Measurements from ENCODE around the gene GPC4.
"Not testable (repeated sequence)": the region's sequence is repeated elsewhere in the genome, so short reads cannot be mapped to it uniquely, and the experiment has no call there.

The GPC4 gene

DNA sequence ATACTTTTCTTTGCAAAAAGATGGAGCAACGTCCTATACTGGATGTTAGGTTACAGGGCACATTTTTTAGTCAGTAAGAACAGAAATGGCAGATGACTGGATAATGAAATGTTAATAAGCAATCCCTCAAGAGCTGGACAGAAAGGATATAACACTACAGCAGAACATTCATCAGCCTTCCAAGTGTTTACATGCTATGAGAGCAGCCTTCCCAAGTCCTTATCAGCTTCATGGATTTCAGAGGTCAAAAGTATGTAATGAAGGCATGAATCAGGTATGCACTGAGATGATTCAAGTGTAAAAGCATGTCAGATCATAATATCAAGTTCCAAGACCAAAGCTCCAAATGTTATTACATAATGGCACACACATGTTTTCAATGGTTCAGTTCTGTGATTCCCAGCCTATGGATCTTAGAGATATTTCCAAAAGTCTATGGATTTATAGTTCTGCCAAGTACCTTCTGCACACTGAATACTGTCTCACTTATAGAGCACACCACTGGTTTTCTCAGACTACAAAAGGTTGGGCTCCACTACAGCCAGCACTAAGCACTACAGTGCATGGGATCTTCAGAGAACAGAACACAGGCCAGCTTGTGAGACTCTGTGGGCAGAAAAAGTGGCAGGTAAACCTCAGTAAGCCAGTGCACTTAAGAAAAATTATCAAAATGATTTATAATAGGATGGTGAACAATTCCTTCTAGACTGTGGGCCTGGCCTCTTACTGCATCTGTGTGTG is 49.2 kb downstream of the GPC4 start:
- DNase-seq (ENCODE audit: low read depth) = no peak

DNA sequence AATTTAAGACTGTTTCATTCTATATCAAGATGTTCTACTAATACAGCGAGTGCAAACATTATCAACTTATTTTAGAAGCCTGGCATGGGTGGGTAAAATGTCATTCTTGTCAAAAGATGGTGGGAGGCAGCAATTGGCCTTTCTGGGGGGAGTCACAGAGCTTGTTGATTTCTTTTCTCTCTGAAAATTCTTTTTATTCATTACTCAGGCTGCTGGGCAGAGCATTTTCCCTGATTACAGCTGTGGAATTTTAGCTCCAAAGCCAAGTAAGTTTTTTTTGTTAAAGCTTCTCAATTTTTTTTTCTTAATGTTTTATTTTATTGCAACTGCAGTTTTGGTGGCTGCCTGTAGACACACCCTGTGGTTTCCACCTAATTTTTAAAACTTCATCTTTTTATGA is 50.4 kb downstream of the GPC4 start:
- DNase-seq (ENCODE audit: low read depth) = no peak

DNA sequence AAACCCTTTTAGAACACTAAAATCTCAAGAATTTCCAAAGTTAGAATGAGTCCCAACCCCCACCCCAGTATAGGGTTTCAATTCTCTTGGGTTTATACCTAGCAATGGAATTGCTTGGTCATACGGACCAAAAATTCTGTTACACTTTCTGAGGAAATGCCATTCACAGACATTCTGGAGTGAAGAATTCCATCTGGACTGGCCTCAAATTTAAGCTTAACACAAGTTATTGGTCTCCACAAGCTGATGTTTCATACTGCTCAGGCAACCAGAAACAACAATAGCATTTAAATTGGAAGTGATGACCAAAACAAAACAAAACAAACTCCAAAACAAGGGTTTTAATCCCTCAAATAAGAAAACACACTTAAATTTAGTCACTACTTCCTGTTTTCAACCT is 51.1 kb downstream of the GPC4 start:
- DNase-seq (ENCODE audit: low read depth) = no peak

DNA sequence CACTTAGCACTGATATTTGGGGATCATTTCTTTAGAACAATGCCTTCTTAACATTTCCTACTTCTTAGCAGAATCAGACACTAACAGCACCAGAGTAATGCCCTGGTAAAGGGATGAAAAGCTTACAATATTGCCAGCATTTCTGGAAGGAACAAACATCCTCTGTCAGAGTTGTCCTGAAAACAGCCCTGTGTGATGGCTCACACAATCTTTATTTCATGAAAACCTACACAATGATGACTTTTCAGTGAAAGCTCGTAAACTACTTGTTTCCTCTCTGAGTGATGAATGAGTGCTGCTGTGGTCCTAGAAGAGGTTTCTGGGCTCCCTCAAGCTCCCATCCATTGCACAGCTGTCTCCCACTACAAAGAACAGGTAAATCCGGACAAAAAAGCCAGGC is 52.8 kb downstream of the GPC4 start:
- DNase-seq (ENCODE audit: low read depth) = no peak

DNA sequence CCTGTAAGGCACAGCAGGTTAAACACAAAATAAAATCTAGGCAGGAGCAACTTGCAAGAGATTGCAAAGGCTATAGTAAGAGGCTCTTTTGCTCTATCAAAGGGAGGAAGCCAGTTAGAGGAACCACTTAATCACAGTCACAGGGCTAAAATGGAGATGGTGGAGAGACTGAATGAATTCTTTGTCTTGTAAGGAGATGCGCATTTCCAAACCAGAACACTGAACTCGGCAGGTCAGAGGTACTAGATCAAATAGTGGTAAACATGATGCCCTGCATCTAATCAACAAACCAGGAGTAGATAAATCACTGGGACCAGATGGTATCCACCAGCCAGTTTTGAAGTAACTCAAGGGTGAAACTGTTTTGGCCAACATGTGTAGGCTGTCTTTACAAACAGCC is 55.8 kb downstream of the GPC4 start:
- no peak for DNase-seq (ENCODE audit: low read depth)

DNA sequence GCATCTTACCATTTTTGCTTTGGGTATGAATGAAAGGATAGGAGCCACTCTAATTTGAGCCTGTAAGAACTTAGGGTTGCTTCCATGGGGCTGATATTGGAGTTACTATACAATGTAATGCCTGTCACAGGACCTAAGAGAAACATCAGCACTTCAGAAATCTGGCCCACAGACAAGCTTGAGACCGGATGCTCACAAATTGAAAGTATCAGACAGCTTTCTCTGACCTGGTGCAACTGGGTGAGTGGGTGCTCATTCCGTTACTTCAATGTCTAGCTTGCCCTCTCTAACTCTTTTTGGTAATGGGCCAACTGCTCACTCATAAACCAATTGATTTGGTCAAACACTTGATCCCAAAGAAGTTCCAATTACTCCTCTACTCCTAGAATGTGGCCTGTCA is 62.1 kb downstream of the GPC4 start:
- no peak for DNase-seq (ENCODE audit: low read depth)

DNA sequence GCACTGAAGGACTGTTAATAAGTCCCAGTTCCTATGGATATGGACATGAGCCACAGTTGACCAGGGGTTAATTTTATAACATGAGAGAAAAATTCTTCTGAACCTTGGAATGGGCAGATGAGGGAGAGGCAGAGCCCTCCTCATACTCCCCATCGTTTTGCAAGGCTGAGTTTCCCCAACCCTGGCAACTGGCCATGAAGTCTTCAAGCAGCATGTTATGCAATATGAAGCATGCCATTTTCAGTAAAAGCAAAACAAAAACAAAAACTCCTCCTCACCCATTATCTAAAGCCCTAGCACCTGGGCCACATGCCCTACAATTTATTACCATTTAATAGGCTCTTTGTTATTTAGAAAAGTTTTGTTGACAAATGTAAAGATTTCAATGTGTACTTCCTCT is 64.5 kb downstream of the GPC4 start:
- no peak for DNase-seq (ENCODE audit: low read depth)

DNA sequence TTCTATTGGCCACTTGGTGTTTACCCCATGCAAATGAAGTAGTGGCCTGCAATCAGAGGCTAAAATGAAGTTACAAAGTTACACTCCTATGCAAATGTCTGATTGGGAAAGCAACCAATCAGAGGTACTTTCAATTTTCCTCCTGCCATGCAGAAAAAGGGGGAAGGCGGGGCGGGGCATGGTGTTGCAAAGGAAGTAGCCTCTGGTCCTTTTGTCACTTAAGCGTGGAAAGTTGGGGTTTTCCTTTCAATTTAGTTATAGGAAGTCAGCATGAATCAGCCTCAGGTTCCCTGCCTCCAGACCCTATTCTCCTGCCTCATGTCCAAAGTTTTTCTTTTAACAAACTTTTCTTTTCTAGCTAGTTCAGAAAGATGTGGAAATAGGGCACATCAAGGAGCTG is 69.3 kb downstream of the GPC4 start:
- DNase-seq (ENCODE audit: low read depth) = no peak

DNA sequence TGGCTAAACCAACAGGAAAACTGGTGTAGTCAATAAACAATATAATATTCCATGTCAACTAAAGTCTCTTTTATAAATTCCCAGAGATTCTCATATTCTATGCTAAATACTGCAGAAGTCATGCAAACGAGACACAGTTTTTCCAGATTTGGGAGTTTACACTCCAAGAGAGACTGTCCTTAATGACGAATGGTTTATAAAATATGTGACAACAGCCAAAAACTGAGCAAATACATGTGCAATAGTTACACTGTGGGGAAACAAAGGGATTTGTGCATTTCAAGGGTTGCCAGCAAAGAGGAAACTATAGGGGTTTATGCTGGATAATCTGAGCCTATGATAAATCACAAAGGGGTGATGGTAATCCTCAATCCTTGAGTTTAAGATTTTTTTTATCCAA is 75.7 kb downstream of the GPC4 start:
- no peak for DNase-seq (ENCODE audit: low read depth)

DNA sequence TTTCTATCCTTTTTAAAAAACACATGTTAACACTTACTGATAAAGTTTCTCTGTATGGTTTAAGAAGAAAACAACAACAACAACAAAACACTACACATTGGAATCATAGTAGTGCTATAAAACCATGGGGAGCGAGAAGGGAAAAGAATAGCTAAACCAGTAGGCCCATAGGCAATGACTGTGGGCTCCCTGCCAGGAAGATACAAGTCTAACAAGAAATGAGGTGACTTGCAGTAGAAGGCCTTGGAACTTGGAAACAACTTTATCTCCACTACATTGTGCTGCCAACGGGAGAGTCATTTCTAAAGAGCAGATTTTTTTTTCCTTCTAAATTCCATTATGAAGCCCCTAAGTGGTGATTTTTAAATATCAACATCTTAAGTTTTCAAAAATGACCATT is 78.0 kb downstream of the GPC4 start:
- no peak for DNase-seq (ENCODE audit: low read depth)

DNA sequence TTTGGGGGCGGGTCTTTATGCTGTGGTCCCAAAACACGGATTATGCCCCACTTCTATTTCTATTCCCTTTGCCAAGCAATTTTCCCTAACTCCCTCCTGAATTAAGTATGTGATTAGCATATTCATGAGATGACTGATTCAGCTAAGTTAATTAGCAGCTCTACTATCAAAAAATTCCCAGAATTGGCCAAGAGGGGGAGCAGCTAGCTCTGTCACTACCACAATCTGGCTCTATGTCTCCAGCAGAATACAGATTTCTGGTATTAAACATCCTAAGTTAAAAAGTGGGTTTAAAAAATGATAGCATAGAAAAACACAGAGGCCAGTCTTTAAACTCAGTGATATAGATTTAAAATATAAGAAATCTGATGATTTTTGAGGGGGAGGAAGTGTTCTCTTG is 80.3 kb downstream of the GPC4 start:
- no peak for DNase-seq (ENCODE audit: low read depth)

DNA sequence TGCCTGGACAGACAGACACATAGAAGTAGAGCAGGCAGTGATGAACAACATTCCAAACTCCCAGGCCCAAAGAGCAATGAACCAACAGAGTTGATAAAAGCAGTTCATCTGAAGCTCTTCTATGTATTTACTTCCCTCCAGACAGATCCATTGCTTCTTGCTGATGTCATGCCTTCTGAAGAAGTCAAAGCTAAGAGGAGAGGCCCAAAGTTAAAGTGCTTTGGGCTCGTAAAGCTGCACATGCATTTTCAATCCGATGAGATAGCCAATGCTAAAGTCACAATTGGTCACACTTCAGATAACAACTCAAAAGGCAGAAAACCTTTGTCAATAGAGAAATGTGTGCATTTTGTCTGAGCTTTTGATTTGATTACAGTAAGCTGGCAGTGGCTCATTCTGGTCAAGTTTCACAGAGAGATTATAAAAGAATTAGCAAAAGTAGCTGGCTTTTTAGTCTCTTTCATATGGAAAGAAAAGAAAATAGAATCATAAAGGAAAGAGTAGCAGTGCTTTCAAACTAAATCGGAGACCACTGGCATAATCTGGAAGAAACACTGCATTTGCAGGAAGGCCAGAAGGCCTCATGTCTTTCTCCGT is 82.0 kb downstream of the GPC4 start:
- no peak for DNase-seq (ENCODE audit: low read depth)

DNA sequence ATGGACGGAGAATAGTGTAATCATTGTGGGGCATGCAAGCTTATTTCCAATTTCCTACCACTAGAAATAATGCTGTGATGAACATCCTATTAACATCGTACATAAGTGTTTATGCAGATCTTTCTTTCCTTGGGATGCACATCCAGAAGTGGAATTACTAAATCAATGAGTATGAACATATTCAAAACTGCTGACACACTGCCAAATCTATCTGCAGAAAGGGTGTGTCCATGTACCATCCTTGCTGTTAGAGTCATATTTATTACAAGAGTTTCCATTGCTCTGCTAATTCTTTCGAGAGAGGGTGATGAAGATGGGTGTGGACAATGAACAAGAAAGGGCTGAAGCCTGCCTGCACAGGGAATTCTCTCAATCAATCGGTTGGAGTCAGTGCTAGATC is 82.6 kb downstream of the GPC4 start:
- DNase-seq (ENCODE audit: low read depth) = no peak

DNA sequence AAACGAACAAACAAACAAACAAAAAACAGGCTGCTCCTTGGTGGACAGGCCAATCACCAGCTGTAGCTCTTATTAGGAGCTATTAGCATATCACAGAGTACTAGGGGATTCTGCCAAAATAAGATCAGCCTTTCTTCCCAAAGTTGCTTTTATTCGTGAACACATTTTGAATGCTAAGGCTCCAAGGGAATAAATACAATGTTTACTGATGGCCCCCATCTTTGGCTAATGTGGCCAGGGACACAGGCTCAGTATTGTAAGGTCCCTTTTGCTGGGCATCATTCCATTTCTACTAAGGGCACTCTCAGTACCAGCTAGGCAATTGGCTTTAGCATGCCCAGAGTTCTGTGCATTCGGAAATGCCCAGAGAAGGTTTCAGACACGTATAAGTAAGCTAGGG is 84.3 kb downstream of the GPC4 start:
- DNase-seq (ENCODE audit: low read depth) = no peak

DNA sequence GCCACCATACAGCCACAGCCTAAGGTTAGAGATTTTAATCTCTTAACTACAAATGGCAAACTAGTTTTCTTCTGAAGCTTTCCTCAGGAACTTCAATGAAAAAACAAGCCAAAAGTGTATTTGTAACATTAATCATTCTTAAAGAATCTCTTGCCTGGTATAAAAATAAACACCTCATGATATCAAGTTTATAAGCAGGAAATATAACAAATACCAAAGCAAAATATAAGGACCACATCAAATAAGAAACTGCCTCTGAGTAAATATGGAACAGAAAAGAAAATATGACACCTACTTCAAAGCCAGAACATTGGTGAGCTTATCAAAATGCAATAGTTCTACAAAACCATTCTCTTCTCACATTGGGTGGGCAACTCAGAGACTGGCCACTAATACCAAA is 89.9 kb downstream of the GPC4 start:
- DNase-seq (ENCODE audit: low read depth) = no peak

DNA sequence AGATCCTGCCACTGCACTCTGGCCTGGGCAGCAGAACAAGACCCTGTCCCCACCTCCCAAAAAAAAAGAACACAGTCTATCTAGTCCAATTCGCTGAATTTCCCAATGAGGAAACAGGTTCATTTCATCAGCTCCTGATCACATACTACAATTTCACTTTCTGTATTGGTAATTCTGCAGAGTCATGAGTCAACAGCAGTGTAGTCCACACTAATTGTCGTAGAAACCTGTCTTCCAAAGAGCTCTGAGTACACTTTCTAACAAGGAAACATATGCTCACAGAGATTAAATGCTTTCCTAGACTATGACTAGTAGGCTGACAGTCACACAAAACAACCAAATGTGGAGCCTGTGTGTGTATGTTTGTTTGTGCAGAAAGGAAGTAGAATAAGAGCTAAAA is 91.9 kb downstream of the GPC4 start:
- no peak for DNase-seq (ENCODE audit: low read depth)

DNA sequence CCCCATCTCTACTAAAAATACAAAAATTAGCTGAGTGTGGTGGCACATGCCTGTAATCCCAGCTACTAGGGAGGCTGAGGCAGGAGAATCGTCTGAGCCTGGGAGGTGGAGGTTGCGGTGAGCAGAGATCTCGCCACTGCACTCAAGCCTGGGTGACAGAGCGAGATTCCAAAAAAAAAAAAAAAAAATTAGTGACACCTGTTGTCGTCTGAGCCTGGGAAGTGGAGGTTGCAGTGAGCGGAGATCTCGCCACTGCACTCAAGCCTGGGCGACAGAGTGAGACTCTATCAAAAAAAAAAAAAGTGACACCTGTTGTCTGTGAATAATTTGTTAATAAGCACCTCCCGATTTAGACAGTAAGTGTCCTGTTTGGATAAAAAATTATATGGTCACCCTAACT is 93.0 kb downstream of the GPC4 start:
- DNase-seq (ENCODE audit: low read depth) = not testable (repeated sequence)

DNA sequence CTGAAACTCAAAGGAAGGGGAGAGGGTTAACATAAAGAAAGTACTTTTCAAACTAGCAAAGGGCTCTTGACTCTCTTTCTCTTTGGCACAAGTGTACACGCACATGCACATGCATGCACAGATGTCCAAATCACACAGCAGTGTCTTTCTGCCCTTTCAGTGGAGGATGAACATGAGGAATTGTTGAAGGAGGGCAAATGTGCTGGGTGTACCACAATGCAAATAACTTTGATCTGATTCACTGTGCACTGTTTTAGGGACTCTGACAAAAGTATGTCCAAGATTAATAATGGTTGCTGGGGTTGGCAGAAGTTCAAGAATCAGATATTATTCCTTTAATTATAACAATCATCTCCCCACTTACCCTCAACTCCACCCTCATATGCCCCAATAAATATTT is 93.8 kb downstream of the GPC4 start:
- DNase-seq (ENCODE audit: low read depth) = no peak

DNA sequence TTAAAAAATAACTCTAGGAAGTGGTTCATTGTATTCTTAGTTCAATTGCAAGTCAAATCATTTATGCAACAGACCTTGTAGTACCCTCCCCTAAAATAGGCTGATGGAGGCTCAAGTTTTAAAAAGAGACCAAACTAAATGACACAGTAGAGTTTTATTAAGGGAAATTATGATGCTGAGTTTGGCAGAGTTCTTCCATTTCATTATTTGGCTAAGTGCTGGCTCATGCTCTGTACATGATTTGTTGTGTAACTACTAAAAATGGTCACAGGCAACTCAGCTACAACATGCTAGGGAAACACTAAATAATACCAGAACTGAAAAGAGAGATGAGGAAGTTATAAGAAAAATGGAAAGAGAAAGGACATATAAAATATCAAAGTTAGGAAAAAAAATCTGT is 101.0 kb downstream of the GPC4 start:
- DNase-seq (ENCODE audit: low read depth) = no peak

DNA sequence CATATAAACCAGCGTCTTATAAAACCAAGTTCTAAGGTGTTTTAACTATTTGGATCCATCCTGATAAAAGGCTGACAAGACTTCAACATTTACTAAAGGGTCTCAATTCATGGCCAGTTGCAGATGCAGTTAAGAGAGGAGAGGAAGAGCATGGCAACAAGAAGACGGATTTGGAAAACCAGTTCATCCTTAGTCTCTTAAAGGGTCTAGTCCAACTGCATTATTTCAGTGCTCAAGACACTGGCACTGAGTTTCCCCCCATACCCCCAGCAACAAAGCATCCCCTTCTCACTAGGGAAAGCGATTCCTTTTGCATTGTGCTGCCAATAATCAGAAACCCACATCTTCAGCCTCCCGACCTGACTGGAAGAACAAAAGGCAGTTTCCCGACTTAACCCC is 106.8 kb downstream of the GPC4 start:
- DNase-seq (ENCODE audit: low read depth) = no peak

DNA sequence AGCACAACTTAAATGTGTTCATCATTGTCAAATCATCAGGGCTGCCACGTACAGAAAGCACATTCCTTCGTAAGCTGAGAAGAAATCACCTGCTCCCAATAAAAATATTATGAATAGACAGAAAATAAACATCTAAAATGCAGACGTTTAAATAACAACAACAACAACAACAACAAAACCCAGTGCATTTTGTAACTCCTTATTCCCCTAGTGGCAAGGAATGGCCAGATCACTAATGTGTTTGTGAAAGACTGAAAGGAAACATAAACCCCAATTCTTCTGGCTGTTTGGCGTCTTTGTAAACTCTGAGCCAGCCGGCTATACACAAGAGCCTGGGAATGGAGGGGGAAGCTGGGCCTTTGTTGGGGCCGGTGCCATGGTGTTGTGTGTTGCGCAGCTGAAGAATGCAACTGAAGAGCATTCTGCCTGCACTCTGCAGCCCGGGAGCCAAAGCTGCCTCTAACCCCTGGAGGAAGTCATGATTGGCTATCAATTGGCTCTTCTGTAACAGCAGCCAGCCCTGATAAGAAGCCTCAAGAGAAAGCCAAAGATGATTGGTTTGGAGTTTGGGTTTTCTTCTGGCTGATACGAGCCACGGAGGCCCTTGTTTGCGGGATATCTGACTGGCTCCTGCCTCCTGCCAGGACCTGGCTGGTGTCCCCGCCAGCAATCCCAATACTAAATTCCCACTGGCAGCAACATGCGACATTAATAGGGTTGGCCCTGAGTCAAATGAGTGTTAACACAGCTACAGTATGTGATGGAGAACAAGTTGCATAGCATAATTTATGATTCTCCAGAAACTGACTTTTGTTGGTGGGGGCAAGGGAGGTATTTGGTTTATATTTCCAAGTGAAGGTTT is 107.4 kb downstream of the GPC4 start:
- no peak for DNase-seq (ENCODE audit: low read depth)

DNA sequence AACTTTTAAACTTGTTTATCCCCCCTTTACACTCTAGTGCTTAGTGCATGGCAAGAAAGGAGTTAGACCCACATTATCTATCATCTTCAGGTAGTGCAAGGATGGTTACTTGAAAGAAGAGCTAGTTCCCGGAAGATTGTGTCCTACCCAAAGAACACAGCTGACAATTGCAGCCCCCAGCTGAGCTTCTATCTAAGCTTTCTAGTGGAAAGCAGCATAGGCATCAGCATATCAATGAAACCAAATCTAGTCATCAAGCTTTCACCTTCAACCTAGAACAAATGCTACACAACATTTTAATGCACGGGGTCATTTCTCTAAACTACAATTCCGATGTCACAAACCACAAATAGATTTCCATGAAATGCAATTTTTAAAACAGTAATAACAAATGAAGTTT is 108.2 kb downstream of the GPC4 start:
- DNase-seq (ENCODE audit: low read depth) = no peak

DNA sequence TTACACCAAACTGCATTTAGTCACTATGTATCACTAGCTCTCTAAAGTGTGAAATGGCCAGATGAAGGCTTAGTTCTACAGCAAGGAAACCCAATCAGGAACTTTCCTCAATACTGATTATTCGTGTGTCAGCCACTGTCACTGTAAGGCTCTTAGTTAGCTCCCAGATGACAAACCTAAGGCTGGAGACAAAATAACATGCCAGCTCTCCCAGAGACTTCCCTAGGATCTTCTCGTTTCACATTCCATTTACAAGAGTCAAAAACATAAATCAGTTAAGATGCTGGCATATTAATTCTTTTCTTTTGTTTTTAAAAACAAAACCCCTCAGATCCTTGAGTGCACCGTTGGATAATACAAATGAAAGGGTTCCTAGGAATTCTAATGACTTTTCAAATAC is 109.0 kb downstream of the GPC4 start:
- no peak for DNase-seq (ENCODE audit: low read depth)
